Mesodermal cell (in vitro differentiated cells): Measurements from ENCODE around the gene FUT7.

Source experiments
- H3K27ac ChIP-seq: 2 replicates; pipeline ENCODE4 v1.7.0; 2013; ENCODE audit warnings: mild to moderate bottlenecking, low read depth, low read length, moderate library complexity; ENCODE audit not compliant: severe bottlenecking
- H3K36me3 ChIP-seq: 2 replicates; pipeline ENCODE4 v1.7.1; 2013; ENCODE audit warnings: mild to moderate bottlenecking, low read length, moderate library complexity; ENCODE audit not compliant: control insufficient read depth, insufficient read depth
- H3K4me1 ChIP-seq: one replicate; pipeline ENCODE4 v1.7.1; 2013; ENCODE audit warnings: mild to moderate bottlenecking, low read length; ENCODE audit not compliant: insufficient read depth, control insufficient read depth, poor library complexity, severe bottlenecking
- H3K4me3 ChIP-seq: 2 replicates; pipeline ENCODE4 v1.7.0; 2013; ENCODE audit warnings: low read length, control low read depth, mild to moderate bottlenecking; ENCODE audit not compliant: insufficient read depth, poor library complexity, severe bottlenecking; ENCODE audit errors: extremely low read depth
- H3K9me3 ChIP-seq: 2 replicates; pipeline ENCODE4 v1.7.1; 2013; ENCODE audit warnings: mild to moderate bottlenecking, low read length, moderate library complexity; ENCODE audit not compliant: control insufficient read depth
- WGBS, 2 experiments: methylation state at CpG; one replicate each; pipeline ENCODE4 v1.1.5; 2013; ENCODE audit warnings: missing lambda C conversion rate in 2 of 2; ENCODE audit not compliant: insufficient coverage in 2 of 2; 5-methylcytosine and 5-hydroxymethylcytosine counted together

Gene FUT7

GRCh38 chr9:136995772-136996311 lies 36.0 kb downstream of the FUT7 start:
- Histone ChIP-seq H3K9me3 (peaks cover 3% of the 10 kb centered on the region), H3K36me3 (peaks cover 12% of the 10 kb centered on the region), H3K4me3 (no peak overlapping the region), H3K4me1 (peaks cover 22% of the 10 kb centered on the region), H3K27ac (peak overlapping the region; percentile 5)
- WGBS, 2 experiments = 84 to 94% methylated on average over 9 to 10 of the region's 12 CpGs

GRCh38 chr9:136995362-136995761 lies 36.5 kb downstream of the FUT7 start:
- Histone ChIP-seq H3K27ac (no peak overlapping the region), H3K9me3 (peaks cover 6% of the 10 kb centered on the region), H3K4me3 (no peak overlapping the region), H3K4me1 (peaks cover 22% of the 10 kb centered on the region), H3K36me3 (peaks cover 12% of the 10 kb centered on the region)
- 90 to 93% methylated on average over 9 to 27 of the region's 30 CpGs for WGBS, 2 experiments

- H3K27ac ChIP-seq = no peak overlapping the region
- H3K4me1 ChIP-seq = peaks cover 19% of the 10 kb centered on the region
- H3K9me3 ChIP-seq = peaks cover 8% of the 10 kb centered on the region
- no peak overlapping the region for H3K4me3 ChIP-seq
- H3K36me3 ChIP-seq = peaks cover 12% of the 10 kb centered on the region
- WGBS, 2 experiments = 73 to 86% methylated on average over 38 to 40 of the region's 40 CpGs
Observed at GRCh38 chr9:136994888-136995230, 37.0 kb downstream of the FUT7 start.

GRCh38 chr9:136994180-136994887 lies 37.6 kb downstream of the FUT7 start:
- 81 to 89% methylated on average over 52 to 53 of the region's 54 CpGs for WGBS, 2 experiments
- H3K4me1 ChIP-seq = peaks cover 19% of the 10 kb centered on the region
- no peak overlapping the region for H3K27ac ChIP-seq
- H3K9me3 ChIP-seq = peaks cover 8% of the 10 kb centered on the region
- H3K4me3 ChIP-seq = no peak overlapping the region
- peaks cover 12% of the 10 kb centered on the region for H3K36me3 ChIP-seq

GRCh38 chr9:136992819-136993369 lies 39.0 kb downstream of the FUT7 start:
- Histone ChIP-seq H3K27ac (no peak overlapping the region), H3K4me1 (peaks cover 19% of the 10 kb centered on the region), H3K9me3 (peaks cover 8% of the 10 kb centered on the region), H3K4me3 (peak overlapping the region; percentile 72), H3K36me3 (peaks cover 12% of the 10 kb centered on the region)
- WGBS, 2 experiments = 42 to 44% methylated on average over 17 of the region's 18 CpGs

GRCh38 chr9:136991993-136992818 lies 39.7 kb downstream of the FUT7 start, which contains the start of gene PAXX:
Gene PAXX (plus strand): TSS chr9:136992422. CDS start chr9:136992444, 22 bp downstream.
- Histone ChIP-seq H3K9me3 (peaks cover 8% of the 10 kb centered on the region), H3K27ac (no peak within 1 kb of the TSS), H3K4me1 (peaks cover 19% of the 10 kb centered on the region), H3K36me3 (peaks cover 12% of the 10 kb centered on the region), H3K4me3 (peak within 1 kb of the TSS; percentile 72)
- 2 to 5% methylated on average over 41 to 58 of the region's 92 CpGs for WGBS, 2 experiments

- Histone ChIP-seq H3K4me1 (peaks cover 10% of the 10 kb centered on the region), H3K36me3 (peaks cover 12% of the 10 kb centered on the region), H3K9me3 (peaks cover 8% of the 10 kb centered on the region), H3K4me3 (no peak overlapping the region), H3K27ac (no peak overlapping the region)
- 79 to 86% methylated on average over 7 to 9 of the region's 10 CpGs for WGBS, 2 experiments
Observed at GRCh38 chr9:136990242-136990911, 41.5 kb downstream of the FUT7 start.

GRCh38 chr9:136988872-136989271 lies 43.0 kb downstream of the FUT7 start:
- peaks cover 10% of the 10 kb centered on the region for H3K4me1 ChIP-seq
- H3K36me3 ChIP-seq = peaks cover 5% of the 10 kb centered on the region
- no peak overlapping the region for H3K4me3 ChIP-seq
- H3K27ac ChIP-seq = no peak overlapping the region
- H3K9me3 ChIP-seq = peaks cover 8% of the 10 kb centered on the region
- 92 to 95% methylated on average over 2 to 4 of the region's 4 CpGs for WGBS, 2 experiments

GRCh38 chr9:136985853-136986252 lies 46.0 kb downstream of the FUT7 start:
- H3K36me3 ChIP-seq = no peaks in the 10 kb centered on the region
- 76 to 79% methylated on average over 30 to 33 of the region's 33 CpGs for WGBS, 2 experiments
- peaks cover 5% of the 10 kb centered on the region for H3K9me3 ChIP-seq
- H3K27ac ChIP-seq = no peak overlapping the region
- no peak overlapping the region for H3K4me3 ChIP-seq
- peaks cover 11% of the 10 kb centered on the region for H3K4me1 ChIP-seq

- H3K9me3 ChIP-seq = no peaks in the 10 kb centered on the region
- no peak overlapping the region for H3K4me3 ChIP-seq
- no peak overlapping the region for H3K27ac ChIP-seq
- peaks cover 14% of the 10 kb centered on the region for H3K4me1 ChIP-seq
- H3K36me3 ChIP-seq = no peaks in the 10 kb centered on the region
- 72 to 79% methylated on average over 42 to 45 of the region's 48 CpGs for WGBS, 2 experiments
Observed at GRCh38 chr9:136985027-136985602, 46.8 kb downstream of the FUT7 start.
